GM19193 (cell line): ENCODE measurements around the gene ASH1L.

ENCODE experiments used
- POLR2A ChIP-seq: IDR thresholded peaks from 4 replicates; pipeline ENCODE4 v1.6.1; 2011; ENCODE audit not compliant: insufficient read depth, insufficient read length; ENCODE audit errors: extremely low read depth

Gene ASH1L

DNA sequence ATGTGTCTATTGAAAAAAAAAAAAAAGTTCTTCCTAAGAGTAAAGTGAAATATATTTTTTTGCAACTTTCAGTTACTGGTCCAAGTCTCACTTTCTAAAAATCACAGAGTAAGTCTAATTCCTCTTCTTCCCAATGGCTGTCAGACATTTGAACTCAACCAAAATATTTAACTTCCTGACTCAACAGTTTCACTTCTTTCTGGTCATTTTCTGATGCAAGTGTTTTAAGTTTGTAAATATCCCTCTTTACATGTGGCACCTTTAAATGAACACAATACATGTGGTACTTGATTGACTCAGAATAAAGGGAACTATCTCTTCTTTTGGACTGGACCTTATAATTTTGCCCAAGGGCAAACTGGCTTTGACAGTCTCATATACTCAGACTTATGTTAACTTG is 76.7 kb downstream of the ASH1L start:
- TF ChIP-seq POLR2A: no peak

GRCh38 chr1:155485222-155485621 is 77.4 kb downstream of the ASH1L start:
- TF ChIP-seq POLR2A: no peak

GRCh38 chr1:155481741-155482241 is 80.8 kb downstream of the ASH1L start:
- no peak for TF ChIP-seq POLR2A

- TF ChIP-seq POLR2A: no peak
Observed at GRCh38 chr1:155479205-155479604, 83.4 kb downstream of the ASH1L start.

- no peak for TF ChIP-seq POLR2A
Observed at GRCh38 chr1:155478270-155478852, 84.2 kb downstream of the ASH1L start.

DNA sequence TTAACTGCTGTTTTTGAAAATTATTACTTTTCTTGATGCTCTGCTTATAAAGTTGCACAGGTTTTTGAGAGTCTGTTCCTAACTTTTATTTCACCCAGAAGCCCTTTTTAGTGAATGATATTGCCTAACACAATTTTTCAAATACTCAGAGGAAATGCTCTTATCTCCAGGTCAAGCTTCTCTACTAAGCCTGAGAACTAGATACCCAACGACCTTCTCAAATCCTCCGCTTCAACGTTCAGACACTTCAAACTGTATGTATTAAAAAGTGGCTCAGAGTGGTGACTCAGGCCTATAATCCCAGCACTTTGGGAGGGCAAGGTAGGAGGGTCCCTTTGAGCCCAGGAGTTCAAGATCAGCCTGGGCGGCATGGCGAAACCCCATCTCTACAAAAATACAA is 88.5 kb downstream of the ASH1L start:
- TF ChIP-seq POLR2A: no peak

- TF ChIP-seq POLR2A: no peak
Observed at GRCh38 chr1:155473151-155473821, 89.3 kb downstream of the ASH1L start.

DNA sequence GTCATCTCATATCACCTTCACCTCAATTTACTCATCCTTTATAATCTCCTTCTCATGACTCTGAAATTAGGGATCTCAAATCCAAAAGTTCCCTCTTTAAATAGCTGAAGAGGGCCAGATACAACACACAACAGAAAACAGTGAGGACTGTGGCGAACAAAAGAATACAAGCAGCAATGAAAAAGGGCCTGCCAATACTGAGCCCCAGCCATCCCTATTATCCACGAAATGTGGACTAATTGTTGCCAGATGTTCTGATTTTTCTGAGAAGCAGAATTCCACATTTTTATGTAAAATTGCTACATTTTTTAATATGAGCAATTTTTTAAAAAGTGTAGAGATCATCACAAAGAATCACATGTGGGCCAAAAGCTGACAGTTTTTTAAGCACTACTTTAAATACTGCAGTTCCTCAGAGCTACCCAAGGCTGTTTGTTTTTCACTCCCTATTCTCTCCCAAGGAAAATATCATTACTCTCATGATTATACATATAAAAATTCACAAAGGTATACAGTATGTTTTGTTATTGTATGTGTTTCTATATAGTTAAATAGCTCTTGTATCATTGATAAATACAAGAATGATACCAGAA is 90.0 kb downstream of the ASH1L start:
- no peak for TF ChIP-seq POLR2A

DNA sequence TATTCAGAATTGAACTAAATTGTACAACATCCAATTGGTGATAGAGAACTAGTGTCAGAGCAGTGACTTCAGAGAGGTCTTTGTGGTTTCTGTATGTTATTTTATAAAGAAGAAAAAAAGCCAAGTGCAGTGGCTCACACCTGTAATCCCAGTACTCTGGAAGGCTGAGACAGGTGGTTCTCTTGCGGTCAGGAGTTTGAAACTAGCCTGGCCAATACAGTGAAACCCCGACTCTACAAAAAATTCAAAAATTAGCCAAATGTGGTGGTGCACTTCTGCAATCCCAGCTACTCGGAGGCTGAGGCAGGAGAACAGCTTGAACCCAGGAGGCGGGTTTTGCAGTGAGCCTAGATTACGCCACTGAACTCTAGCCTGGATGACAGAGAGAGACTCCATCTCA is 90.7 kb downstream of the ASH1L start:
- TF ChIP-seq POLR2A: no peak

DNA sequence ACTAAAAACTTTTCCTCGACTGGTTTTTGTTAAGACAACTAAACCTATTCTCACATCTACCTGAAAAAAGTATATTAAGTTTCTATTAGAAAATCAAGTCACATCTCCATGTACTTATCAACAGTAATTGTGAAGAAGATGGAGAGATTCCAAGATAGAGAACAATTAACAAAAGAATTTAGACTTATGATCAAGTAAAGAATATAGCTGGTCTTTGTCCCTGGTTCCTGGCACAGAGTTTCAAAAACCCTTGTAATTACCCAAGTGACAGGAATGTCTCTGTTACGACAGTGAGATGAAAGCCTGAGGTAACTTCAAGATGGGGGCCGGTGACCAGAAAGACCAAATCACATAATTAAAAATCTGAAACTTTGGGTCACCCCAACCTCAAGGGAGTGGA is 91.6 kb downstream of the ASH1L start:
- TF ChIP-seq POLR2A: no peak

- TF ChIP-seq POLR2A: no peak
Observed at GRCh38 chr1:155466996-155467395, 95.6 kb downstream of the ASH1L start.

DNA sequence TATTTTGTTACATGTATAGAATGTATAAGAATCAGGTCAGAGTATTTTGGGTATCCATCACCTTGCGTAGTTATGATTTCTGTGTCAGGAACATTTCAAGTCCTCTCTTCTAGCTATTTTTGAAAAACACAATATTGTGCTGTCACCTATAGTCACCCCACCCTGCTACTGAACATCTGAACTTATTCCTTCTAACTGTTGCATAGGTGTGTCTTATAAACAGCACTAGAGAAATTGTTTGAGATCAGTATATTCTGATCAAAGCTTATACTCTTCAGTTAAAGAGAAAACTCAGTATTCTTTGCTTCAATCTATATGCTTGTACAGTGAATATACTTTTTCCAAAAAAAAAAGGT is 96.0 kb downstream of the ASH1L start:
- no peak for TF ChIP-seq POLR2A

GRCh38 chr1:155463865-155464650 is 98.5 kb downstream of the ASH1L start:
- no peak for TF ChIP-seq POLR2A

DNA sequence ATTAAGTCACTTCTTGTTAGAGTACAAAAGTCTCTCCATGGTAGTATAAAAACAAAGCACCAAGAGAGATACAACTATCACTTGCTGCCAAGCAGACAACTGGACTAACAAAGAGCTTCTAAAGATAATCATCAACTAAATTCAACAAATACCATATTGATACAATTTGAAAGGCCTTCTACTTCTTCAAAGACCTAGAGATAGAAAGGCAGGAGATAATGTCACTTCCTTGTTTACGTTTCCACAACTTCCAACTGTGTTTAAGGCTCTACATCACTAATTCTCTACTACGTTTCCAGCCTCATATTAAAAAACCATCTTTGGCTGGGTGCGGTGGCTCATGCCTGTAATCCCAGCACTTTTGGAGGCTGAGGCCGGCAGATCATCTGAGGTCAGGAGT is 104.5 kb downstream of the ASH1L start:
- TF ChIP-seq POLR2A: no peak

DNA sequence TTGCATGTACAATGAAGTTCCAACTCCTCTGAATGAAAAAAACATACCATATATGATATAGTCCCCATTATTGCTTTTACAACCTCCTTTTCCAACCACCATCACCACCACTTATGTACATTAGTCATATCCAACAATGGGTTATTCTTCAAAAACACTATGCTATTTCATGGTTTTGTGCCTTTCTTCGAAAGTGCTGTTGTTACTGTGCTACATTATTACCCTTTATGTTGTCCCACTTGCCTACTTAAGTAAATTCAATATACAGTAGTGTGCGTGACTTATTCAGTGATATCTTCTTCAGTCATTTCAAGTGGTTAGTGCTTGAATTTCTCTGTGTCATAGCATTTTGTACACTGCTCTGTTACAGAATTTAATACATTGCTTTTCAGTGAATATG is 105.3 kb downstream of the ASH1L start:
- TF ChIP-seq POLR2A: no peak
